Heart left ventricle (tissue), 16 donors: Measurements from ENCODE around the gene MYH11. TPM values are rescaled to one million over a fixed set of nuclear protein-coding genes. Genes with fewer than 3 reads are reported as not detected.

Experiments
- ATAC-seq, 4 donors: fragments of 200-7000 bp; cut with Tn5 transposase; one replicate each; pipeline ENCODE4 v1.9.1; 2020 to 2022; ENCODE audit warnings: moderate library complexity in 4 of 4, mild to moderate bottlenecking in 3 of 4, moderate number of reproducible peaks in 1 of 4
- DNase-seq, 5 donors: peaks; one replicate each; pipeline ENCODE4 v3.0.0-alpha.2; 2020
- H3K27ac ChIP-seq, 12 donors: fragments of 200-600 bp; sonication (generic) in 4 of 12; one replicate each; pipeline versions ENCODE4 v1.5.0 to v1.8.0; 2016 to 2022; ENCODE audit warnings: mild to moderate bottlenecking in 2 of 12
- H3K27me3 ChIP-seq, 9 donors: fragments of 200-600 bp; sonication (generic) in 2 of 9; one replicate each; pipeline versions ENCODE4 v1.5.1 to v1.8.0; 2016 to 2022; ENCODE audit warnings: mild to moderate bottlenecking in 3 of 9
- H3K36me3 ChIP-seq, 9 donors: fragments of 200-600 bp; sonication (generic) in 2 of 9; one replicate each; pipeline versions ENCODE4 v1.5.0 to v1.8.0; 2018 to 2022; ENCODE audit warnings: mild to moderate bottlenecking in 2 of 9
- H3K4me1 ChIP-seq, 12 donors: fragments of 200-600 bp; sonication (generic) in 4 of 12; one replicate each; pipeline versions ENCODE4 v1.5.0 to v1.8.0; 2016 to 2022; ENCODE audit warnings: mild to moderate bottlenecking in 3 of 12
- H3K4me3 ChIP-seq, 12 donors: fragments of 200-600 bp; sonication (generic) in 4 of 12; one replicate each; pipeline versions ENCODE4 v1.5.0 to v1.8.0; 2017 to 2022; ENCODE audit warnings: mild to moderate bottlenecking in 9 of 12, moderate library complexity in 4 of 12
- H3K9me3 ChIP-seq, 12 donors: fragments of 200-600 bp; sonication (generic) in 4 of 12; one replicate each; pipeline versions ENCODE4 v1.5.0 to v1.8.0; 2016 to 2022; ENCODE audit warnings: mild to moderate bottlenecking in 1 of 12
- CTCF ChIP-seq, 12 donors: fragments of 200-600 bp; sonication (generic) in 4 of 12; IDR thresholded peaks; one replicate each; pipeline versions ENCODE4 v1.5.0 to v1.8.0; 2018 to 2022; ENCODE audit warnings: antibody characterized with exemption in 12 of 12, mild to moderate bottlenecking in 5 of 12
- POLR2A ChIP-seq, 2 donors: fragments of 450-650 bp; IDR thresholded peaks; one replicate each; pipeline ENCODE4 v1.6.1; 2017; ENCODE audit warnings: antibody characterized with exemption in 2 of 2, mild to moderate bottlenecking in 2 of 2, moderate library complexity in 2 of 2
- WGBS, 4 donors: extraction: QIAGEN DNeasy Blood & Tissue Kit in 2 of 4; methylation state at CpG; one replicate each; pipeline versions ENCODE4 v1.1.5 to v1.1.7; 2013 to 2018; 5-methylcytosine and 5-hydroxymethylcytosine counted together
- intact Hi-C, 10 donors: fragments of 100-400 bp; cut with DNase I; formaldehyde crosslinking; loops; one replicate each; pipeline versions ENCODE4 v1.11.1 to v1.14.2; 2022
- polyA plus RNA-seq, 2 donors: library from polyadenylated mRNA; stranded (reverse); fragments of 200-250 nt; gene quantifications; one replicate each; pipeline ENCODE4 v1.2.3, GENCODE V29; 2013
- total RNA-seq, 9 donors: library from RNA; depleted of rRNA in 2 of 9; stranded (reverse); fragments of >200 nt in 2 of 9; fragmentation: NEBNext Ultra II Directional in 3 of 9; extraction: Animal tissue kit (Norgen Biotek cat#: 25700) in 3 of 9; gene quantifications; one replicate each; pipeline versions ENCODE4 v1.1.0 to v1.2.4, GENCODE V29; 2016 to 2023
- donor health status: ischemic (EF 13 %, LVEDD 7.1; RV severe dilation, severe dysfunction).
- donor health status: healthy with polysubstance abuse.
- donor health status: DM: no; HTN: yes; CAD: no.
- donor health status: DM: no; HTN: no; CAD: no.
- donor health status: ischemic (EF 25% LVEDD 6.9; RV normal size, moderate dysfunction).
- donor health status: ischemic (EF 25% LVEDD 5.7; RV mildly dilated, moderate dysfunction).
- donor health status: healthy.
- donor health status: DM: yes; HTN: yes; CAD: no.
- donor health status: ischemic (EF 35%, LVEDD 5.7; RV mildly dilated, moderate dysfunction).
- donor health status: nonischemic (EF 11% LVEDD 7.7; RV severe dilation, severe dysfunction).
- donor health status: DM: yes; HTN: yes; CAD: no.
- donor health status: PGD.
- donor health status: ischemic (EF 29% LVEDD 5.4; RV normal size, mild dysfunction).
- donor health status: nonischemic (EF 23%, LVEDD 6.1; RV moderate dilation, normal function).

Gene MYH11
- total and polyA plus RNA-seq, 11 donors: 9.8 to 71.9 (median 26.5) TPM

- Histone ChIP-seq H3K9me3 (no peaks in the 10 kb centered on the region), H3K27ac (peak overlapping the region in 1 of 12 donors; percentile 87), H3K36me3 (no peaks in the 10 kb centered on the region), H3K4me3 (no peak overlapping the region), H3K27me3 (no peaks in the 10 kb centered on the region), H3K4me1 (peaks cover 0 to 8% (median 0%) of the 10 kb centered on the region in 12 donors)
- intact Hi-C loops: loop anchor here in 1 of 10 donors (10.0 kb wide), 1 partner anchor 49 kb away; no protein-coding TSS in a partner anchor
- WGBS, 4 donors: 68 to 78% (median 71%) methylated on average over 9 of the region's 9 CpGs
- DNase-seq (no peak), ATAC-seq (no peak)
- TF ChIP-seq POLR2A (IDR thresholded peaks at IDR 0.05) (no peak), CTCF (IDR thresholded peaks at IDR 0.05) (no peak)
These were observed 23.3 kb downstream of the MYH11 start for GRCh38 chr16:15833541-15833940.

- WGBS, 4 donors: 89 to 96% (median 91%) methylated on average over 6 of the region's 6 CpGs
- no peak overlapping the region for H3K4me3 ChIP-seq
- H3K4me1 ChIP-seq: peaks cover 0 to 8% (median 0%) of the 10 kb centered on the region in 12 donors
- intact Hi-C loops: loop anchor here in 1 of 10 donors (10.0 kb wide), 1 partner anchor 47 kb away; no protein-coding TSS in a partner anchor
- peak overlapping the region in 1 of 12 donors; percentile 87 for H3K27ac ChIP-seq
- DNase-seq (no peak), ATAC-seq (no peak)
- no peaks in the 10 kb centered on the region for H3K27me3 ChIP-seq
- H3K36me3 ChIP-seq: no peaks in the 10 kb centered on the region
- no peaks in the 10 kb centered on the region for H3K9me3 ChIP-seq
- TF ChIP-seq CTCF (IDR thresholded peaks at IDR 0.05) (no peak), POLR2A (IDR thresholded peaks at IDR 0.05) (no peak)
These were observed 24.6 kb downstream of the MYH11 start for GRCh38 chr16:15832241-15832640.

- no peak overlapping the region for H3K4me3 ChIP-seq
- intact Hi-C loops: loop anchor here in 1 of 10 donors (10.0 kb wide), 1 partner anchor 46 kb away; no protein-coding TSS in a partner anchor
- DNase-seq (no peak), ATAC-seq (no peak)
- H3K9me3 ChIP-seq: no peaks in the 10 kb centered on the region
- no peak for TF ChIP-seq CTCF (IDR thresholded peaks at IDR 0.05)
- no peak for TF ChIP-seq POLR2A (IDR thresholded peaks at IDR 0.05)
- peak overlapping the region in 1 of 12 donors; percentile 87 for H3K27ac ChIP-seq
- WGBS, 4 donors: 78 to 86% (median 81%) methylated on average over 6 of the region's 6 CpGs
- no peaks in the 10 kb centered on the region for H3K27me3 ChIP-seq
- H3K36me3 ChIP-seq: no peaks in the 10 kb centered on the region
- H3K4me1 ChIP-seq: peaks cover 0 to 8% (median 0%) of the 10 kb centered on the region in 12 donors
These were observed 25.9 kb downstream of the MYH11 start for GRCh38 chr16:15830832-15831451.

GRCh38 chr16:15829460-15829859 is 27.4 kb downstream of the MYH11 start:
- Histone ChIP-seq H3K27ac (peak overlapping the region in 1 of 12 donors; percentile 87), H3K4me3 (no peak overlapping the region), H3K36me3 (no peaks in the 10 kb centered on the region), H3K4me1 (peaks cover 0 to 8% (median 0%) of the 10 kb centered on the region in 12 donors), H3K27me3 (no peaks in the 10 kb centered on the region), H3K9me3 (no peaks in the 10 kb centered on the region)
- peak; percentile 42 to 65 (median 47) for DNase-seq
- 35 to 38% (median 36%) methylated on average over 9 of the region's 9 CpGs for WGBS, 4 donors
- ATAC-seq: peak in 3 of 4 donors; percentile 59 to 87 (median 67)
- peak in 1 of 12 donors; percentile 12 for TF ChIP-seq CTCF (IDR thresholded peaks at IDR 0.05)
- no peak for TF ChIP-seq POLR2A (IDR thresholded peaks at IDR 0.05)
- intact Hi-C loops: loop anchor here in 1 of 10 donors (10.0 kb wide), 1 partner anchor 65 kb away; no protein-coding TSS in a partner anchor
